Endothelial cell (in vitro differentiated cells): Measurements from ENCODE around the gene NYNRIN. TPM values are rescaled to one million over a fixed set of nuclear protein-coding genes. Genes with fewer than 3 reads are reported as not detected.
"Not testable (repeated sequence)": the region's sequence is repeated elsewhere in the genome, so short reads cannot be mapped to it uniquely, and the experiment has no call there.

Experiments
- DNase-seq: peaks from one replicate; pipeline ENCODE4 v3.0.0; 2021; ENCODE audit warnings: low spot score
- H3K27ac Mint-ChIP-seq: one replicate; pipeline ENCODE4 v1.8.0; 2021; ENCODE audit warnings: mixed read lengths, inconsistent platforms; ENCODE audit not compliant: unreplicated experiment
- H3K27me3 Mint-ChIP-seq: one replicate; pipeline ENCODE4 v1.8.0; 2021; ENCODE audit warnings: mild to moderate bottlenecking, moderate library complexity, mixed read lengths, inconsistent platforms; ENCODE audit not compliant: unreplicated experiment
- H3K36me3 Mint-ChIP-seq: one replicate; pipeline ENCODE4 v1.8.0; 2021; ENCODE audit warnings: mild to moderate bottlenecking, low read depth, mixed read lengths, inconsistent platforms; ENCODE audit not compliant: unreplicated experiment
- H3K4me1 Mint-ChIP-seq: one replicate; pipeline ENCODE4 v1.8.0; 2021; ENCODE audit warnings: mild to moderate bottlenecking, mixed read lengths, inconsistent platforms; ENCODE audit not compliant: unreplicated experiment
- H3K4me3 Mint-ChIP-seq: one replicate; pipeline ENCODE4 v1.8.0; 2021; ENCODE audit warnings: mild to moderate bottlenecking, mixed read lengths, inconsistent platforms; ENCODE audit not compliant: unreplicated experiment
- H3K9me3 Mint-ChIP-seq: one replicate; pipeline ENCODE4 v1.8.0; 2021; ENCODE audit warnings: mixed read lengths, inconsistent platforms; ENCODE audit not compliant: unreplicated experiment
- total RNA-seq: library from RNA; stranded (reverse); fragmentation: NEBNext Ultra II Directional; extraction: Animal tissue kit (Norgen Biotek cat#: 25700); gene quantifications from one replicate; pipeline ENCODE4 v1.2.1, GENCODE V29; 2021; ENCODE audit not compliant: unreplicated experiment
- TF ChIP-seq, protein P1 (sequence below): fragments of 200-600 bp; sonication (generic); IDR thresholded peaks from one replicate; pipeline ENCODE4 v1.5.0; 2021; ENCODE audit warnings: antibody characterized with exemption; ENCODE audit not compliant: unreplicated experiment

NYNRIN gene
- total RNA-seq, 1 donor from 2014 or later, result 49.0 TPM

- peaks cover 24% of the 10 kb centered on the region for H3K4me1 Mint-ChIP-seq
- H3K27me3 Mint-ChIP-seq, result peaks cover 13% of the 10 kb centered on the region
- TF ChIP-seq, protein P1, sequence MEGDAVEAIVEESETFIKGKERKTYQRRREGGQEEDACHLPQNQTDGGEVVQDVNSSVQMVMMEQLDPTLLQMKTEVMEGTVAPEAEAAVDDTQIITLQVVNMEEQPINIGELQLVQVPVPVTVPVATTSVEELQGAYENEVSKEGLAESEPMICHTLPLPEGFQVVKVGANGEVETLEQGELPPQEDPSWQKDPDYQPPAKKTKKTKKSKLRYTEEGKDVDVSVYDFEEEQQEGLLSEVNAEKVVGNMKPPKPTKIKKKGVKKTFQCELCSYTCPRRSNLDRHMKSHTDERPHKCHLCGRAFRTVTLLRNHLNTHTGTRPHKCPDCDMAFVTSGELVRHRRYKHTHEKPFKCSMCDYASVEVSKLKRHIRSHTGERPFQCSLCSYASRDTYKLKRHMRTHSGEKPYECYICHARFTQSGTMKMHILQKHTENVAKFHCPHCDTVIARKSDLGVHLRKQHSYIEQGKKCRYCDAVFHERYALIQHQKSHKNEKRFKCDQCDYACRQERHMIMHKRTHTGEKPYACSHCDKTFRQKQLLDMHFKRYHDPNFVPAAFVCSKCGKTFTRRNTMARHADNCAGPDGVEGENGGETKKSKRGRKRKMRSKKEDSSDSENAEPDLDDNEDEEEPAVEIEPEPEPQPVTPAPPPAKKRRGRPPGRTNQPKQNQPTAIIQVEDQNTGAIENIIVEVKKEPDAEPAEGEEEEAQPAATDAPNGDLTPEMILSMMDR, result no peak
- H3K27ac Mint-ChIP-seq, result peak within 1 kb of the TSS; percentile 97
- peaks cover 39% of the 10 kb centered on the region for H3K36me3 Mint-ChIP-seq
- peak; percentile 91 for DNase-seq
- peak within 1 kb of the TSS; percentile 91 for H3K4me3 Mint-ChIP-seq
- no peaks in the 10 kb centered on the region for H3K9me3 Mint-ChIP-seq
Observed at GRCh38 chr14:24442240-24443052, 43.6 kb downstream of the NYNRIN start, which contains the start of gene SDR39U1. SDR39U1 (minus strand) TSS chr14:24442776; CDS start chr14:24442769, 7 bp downstream.

DNA sequence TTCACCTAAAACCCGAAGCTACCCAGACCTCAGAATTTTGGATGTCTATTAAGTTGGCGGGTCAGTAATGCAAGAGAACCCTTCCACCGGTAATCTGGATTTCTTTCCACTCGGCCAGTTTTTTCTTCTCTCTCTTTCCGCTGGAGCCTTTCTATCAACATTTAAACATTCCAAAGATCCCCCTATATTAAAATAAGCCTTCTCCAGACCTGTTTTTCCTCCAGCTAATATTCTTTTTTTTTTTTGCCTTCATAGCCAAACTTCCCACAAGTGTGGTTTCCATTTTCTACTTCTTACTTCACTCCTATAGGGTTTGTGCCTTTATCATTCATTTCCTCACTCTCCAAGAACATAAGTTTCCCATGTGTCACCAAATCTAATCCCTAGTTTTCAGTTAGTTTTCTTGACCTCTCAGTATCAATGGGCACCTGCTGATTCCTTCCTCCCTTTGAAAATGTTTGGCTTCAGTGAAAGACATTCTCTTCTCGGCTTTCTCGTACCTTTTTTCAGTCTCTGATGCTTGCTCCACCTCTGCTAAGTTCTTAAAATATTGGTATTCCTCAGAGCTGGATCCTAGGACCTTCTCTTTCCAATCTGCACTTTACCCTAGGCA, 44.4 kb downstream of the NYNRIN start:
- Mint-ChIP-seq H3K9me3 (no peaks in the 10 kb centered on the region), H3K4me3 (peak overlapping the region; percentile 91), H3K4me1 (peaks cover 18% of the 10 kb centered on the region), H3K27ac (peak overlapping the region; percentile 97), H3K36me3 (peaks cover 38% of the 10 kb centered on the region), H3K27me3 (peaks cover 13% of the 10 kb centered on the region)
- TF ChIP-seq, protein P1, result no peak
- DNase-seq, result no peak

- DNase-seq, H3K4me3 Mint-ChIP-seq, H3K4me1 Mint-ChIP-seq, H3K27me3 Mint-ChIP-seq, H3K27ac Mint-ChIP-seq: not testable (repeated sequence)
- Mint-ChIP-seq H3K36me3 (peaks cover 32% of the 10 kb centered on the region), H3K9me3 (peaks cover 13% of the 10 kb centered on the region)
Observed at GRCh38 chr14:24450828-24451227, 52.0 kb downstream of the NYNRIN start.

DNA sequence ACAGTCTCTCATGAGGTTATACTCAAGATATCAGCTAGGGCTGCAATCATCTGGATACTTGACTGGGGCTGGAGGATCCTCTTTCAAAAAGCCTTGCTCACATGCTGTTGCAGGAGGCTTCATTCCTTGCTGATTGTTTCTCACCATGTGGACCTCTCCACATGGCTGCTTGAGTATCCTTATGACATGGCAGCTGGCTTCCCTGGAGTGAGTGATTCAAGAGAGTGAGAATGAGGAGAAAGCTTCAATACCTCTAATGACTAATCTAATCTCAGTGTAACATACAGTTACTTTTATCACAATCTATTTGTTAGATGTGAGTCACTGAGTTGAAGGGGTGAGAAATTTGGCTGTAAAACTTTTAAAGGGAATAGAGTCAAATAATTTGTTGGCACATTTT, 58.2 kb downstream of the NYNRIN start:
- H3K27me3 Mint-ChIP-seq, result peaks cover 10% of the 10 kb centered on the region
- H3K27ac Mint-ChIP-seq, result no peak overlapping the region
- TF ChIP-seq, protein P1, result no peak
- peaks cover 28% of the 10 kb centered on the region for H3K4me1 Mint-ChIP-seq
- H3K9me3 Mint-ChIP-seq, result peaks cover 12% of the 10 kb centered on the region
- peaks cover 31% of the 10 kb centered on the region for H3K36me3 Mint-ChIP-seq
- no peak for DNase-seq
- H3K4me3 Mint-ChIP-seq, result no peak overlapping the region

DNA sequence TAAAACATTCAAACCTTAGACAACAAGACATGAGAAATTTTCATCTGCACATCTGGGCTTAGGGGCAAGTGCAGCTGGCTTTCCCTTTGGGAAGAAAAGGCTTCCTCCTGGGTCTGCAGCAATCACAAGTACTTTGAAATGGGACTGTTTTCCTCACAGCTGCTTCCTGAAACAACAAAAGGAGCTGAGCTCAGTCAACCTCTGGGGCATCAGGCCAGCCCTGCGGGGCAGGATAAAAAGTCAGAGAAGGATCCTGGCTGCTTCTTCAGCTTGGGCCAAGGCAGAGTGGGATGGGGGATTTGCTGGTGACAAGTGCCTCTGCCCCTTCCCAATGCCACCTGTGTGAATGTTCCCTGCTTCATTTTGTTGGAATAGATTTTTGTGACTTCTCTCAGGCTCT, 59.9 kb downstream of the NYNRIN start:
- Mint-ChIP-seq H3K4me1 (peaks cover 28% of the 10 kb centered on the region), H3K4me3 (peak overlapping the region; percentile 14), H3K36me3 (peaks cover 21% of the 10 kb centered on the region), H3K9me3 (peaks cover 5% of the 10 kb centered on the region), H3K27ac (peak overlapping the region; percentile 64), H3K27me3 (peaks cover 10% of the 10 kb centered on the region)
- TF ChIP-seq, protein P1, result no peak
- DNase-seq, result no peak
